Transverse colon (tissue), 4 donors: ENCODE results near the gene ANXA6. TPM values are rescaled to one million over a fixed set of nuclear protein-coding genes. Genes with fewer than 3 reads are reported as not detected.

Experiments
- DNase-seq: peaks from one replicate; pipeline ENCODE4 v3.0.0-alpha.2; 2019
- H3K27ac ChIP-seq, 4 donors: fragments of 200-600 bp; sonication (generic); 2 replicates each; pipeline ENCODE4 v1.5.1; 2016 to 2018; ENCODE audit warnings: inconsistent platforms in 4 of 4
- H3K27me3 ChIP-seq: fragments of 200-600 bp; sonication (generic); 2 replicates; pipeline ENCODE4 v1.5.1; 2017; ENCODE audit warnings: inconsistent platforms
- H3K36me3 ChIP-seq, 4 donors: fragments of 200-600 bp; sonication (generic); 2 replicates each; pipeline ENCODE4 v1.5.1; 2017 to 2019; ENCODE audit warnings: inconsistent platforms in 4 of 4
- H3K4me1 ChIP-seq, 4 donors: fragments of 200-600 bp; sonication (generic); 2 replicates each; pipeline ENCODE4 v1.5.1; 2017 to 2020; ENCODE audit warnings: inconsistent platforms in 4 of 4
- H3K4me3 ChIP-seq, 4 donors: fragments of 200-600 bp; sonication (generic); 1 replicate in 1 of 4; 2 replicates in 3 of 4; pipeline versions ENCODE4 v1.5.1 to v1.6.1; 2017 to 2019; ENCODE audit warnings: inconsistent platforms in 4 of 4
- H3K9me3 ChIP-seq, 2 donors: fragments of 200-600 bp; sonication (generic); 2 replicates each; pipeline ENCODE4 v1.5.1; 2017 to 2019; ENCODE audit warnings: inconsistent platforms in 2 of 2
- CTCF ChIP-seq, 5 experiments: fragments of 200-600 bp in 3 of 5; fragments of 450-650 bp in 2 of 5; sonication (generic) in 3 of 5; IDR thresholded peaks; 1 replicate in 2 of 5; 2 replicates in 3 of 5; pipeline ENCODE4 v1.5.1; 2016 to 2017; ENCODE audit warnings: antibody characterized with exemption in 5 of 5, inconsistent platforms in 3 of 5, mild to moderate bottlenecking in 2 of 5, moderate library complexity in 1 of 5
- EP300 ChIP-seq: sonication (generic); formaldehyde crosslinking; IDR thresholded peaks from one replicate; pipeline ENCODE4 v1.6.1; 2017; ENCODE audit warnings: antibody characterized with exemption, low read depth
- POLR2A ChIP-seq: fragments of 450-650 bp; IDR thresholded peaks from one replicate; pipeline ENCODE4 v1.6.1; 2016; ENCODE audit warnings: antibody characterized with exemption, mild to moderate bottlenecking, moderate library complexity
- POLR2AphosphoS5 ChIP-seq, 3 donors: sonication (generic); formaldehyde crosslinking; IDR thresholded peaks; one replicate each; pipeline ENCODE4 v1.6.1; 2016; ENCODE audit warnings: antibody characterized with exemption in 3 of 3
- WGBS, 2 donors: methylation state at CpG; one replicate each; pipeline ENCODE4 v1.1.5; 2018; ENCODE audit warnings: low coverage in 1 of 2; 5-methylcytosine and 5-hydroxymethylcytosine counted together
- in situ Hi-C, 4 donors: fragments of 200-750 bp; cut with MboI; loops; one replicate each; pipeline versions ENCODE4 v1.15.0 to v1.15.1; 2017; ENCODE audit warnings: low sequenced_read_pairs in 3 of 4, low pct_ligation_motif_present in 1 of 4, low pct_unique_long_range_greater_than_20kb in 1 of 4
- intact Hi-C: fragments of 100-400 bp; cut with DNase I; formaldehyde crosslinking; loops from one replicate; pipeline ENCODE4 v1.15.1; 2023; ENCODE audit warnings: low total_unique reads
- total RNA-seq, 4 donors: library from RNA; depleted of rRNA; stranded (reverse); fragments of >200 nt; gene quantifications; one replicate each; pipeline ENCODE4 v1.1.0, GENCODE V29; 2016

The ANXA6 gene
- total RNA-seq, 4 donors from 2014 or later, result 19.1 to 79.0 (median 55.3) TPM

- Histone ChIP-seq H3K27me3 (peaks cover 13% of the 10 kb centered on the region), H3K4me1 (peaks cover 37 to 74% (median 52%) of the 10 kb centered on the region in 4 donors), H3K36me3 (no peaks in the 10 kb centered on the region), H3K27ac (peak overlapping the region; percentile 86 to 90 (median 88)), H3K9me3 (no peaks in the 10 kb centered on the region), H3K4me3 (peak overlapping the region; percentile 2 to 77 (median 64))
- WGBS, 2 donors, result 36 to 40% methylated on average over 4 to 9 of the region's 9 CpGs
- in situ Hi-C loops, result no loop called here
- DNase-seq, result peak; percentile 55
- intact Hi-C loops, result no loop called here
- TF ChIP-seq POLR2A, result no peak
- TF ChIP-seq CTCF (IDR thresholded peaks at IDR 0.05), result no peak
- no peak for TF ChIP-seq EP300
- TF ChIP-seq POLR2AphosphoS5 (IDR thresholded peaks at IDR 0.05), result no peak
Observed at GRCh38 chr5:151154931-151155774, 2.4 kb downstream of the ANXA6 start.

- no peak overlapping the region for H3K4me3 ChIP-seq
- peaks cover 13% of the 10 kb centered on the region for H3K27me3 ChIP-seq
- no peaks in the 10 kb centered on the region for H3K9me3 ChIP-seq
- no peak for DNase-seq
- no peak for TF ChIP-seq POLR2AphosphoS5 (IDR thresholded peaks at IDR 0.05)
- no peak for TF ChIP-seq CTCF (IDR thresholded peaks at IDR 0.05)
- TF ChIP-seq EP300, result no peak
- TF ChIP-seq POLR2A, result no peak
- H3K36me3 ChIP-seq, result no peaks in the 10 kb centered on the region
- peaks cover 43 to 85% (median 57%) of the 10 kb centered on the region in 4 donors for H3K4me1 ChIP-seq
- in situ Hi-C loops, result no loop called here
- peak overlapping the region; percentile 86 to 90 (median 88) for H3K27ac ChIP-seq
- WGBS, 2 donors, result 70 to 92% methylated on average over 1 to 3 of the region's 3 CpGs
- intact Hi-C loops, result no loop called here
Observed at GRCh38 chr5:151153766-151154272, 3.8 kb downstream of the ANXA6 start.

GRCh38 chr5:151153300-151153699 is 4.3 kb downstream of the ANXA6 start:
- no peak for TF ChIP-seq CTCF (IDR thresholded peaks at IDR 0.05)
- no peak for TF ChIP-seq POLR2AphosphoS5 (IDR thresholded peaks at IDR 0.05)
- no peak for TF ChIP-seq EP300
- no peak for TF ChIP-seq POLR2A
- no peak for DNase-seq
- Histone ChIP-seq H3K4me1 (peaks cover 42 to 80% (median 55%) of the 10 kb centered on the region in 4 donors), H3K36me3 (no peaks in the 10 kb centered on the region), H3K27me3 (peaks cover 11% of the 10 kb centered on the region), H3K9me3 (no peaks in the 10 kb centered on the region), H3K27ac (peak overlapping the region; percentile 86 to 90 (median 88)), H3K4me3 (no peak overlapping the region)
- 70% methylated on average over 3 of the region's 3 CpGs; no CpG with 5 or more reads in 1 of the 2 donors for WGBS, 2 donors
- intact Hi-C loops (no loop called here), in situ Hi-C loops (no loop called here)

GRCh38 chr5:151151793-151152192 is 5.8 kb downstream of the ANXA6 start:
- in situ Hi-C loops, result no loop called here
- Histone ChIP-seq H3K4me1 (peaks cover 36 to 71% (median 51%) of the 10 kb centered on the region in 4 donors), H3K4me3 (no peak overlapping the region), H3K27ac (peak overlapping the region; percentile 86 to 90 (median 88)), H3K9me3 (no peaks in the 10 kb centered on the region), H3K27me3 (no peaks in the 10 kb centered on the region), H3K36me3 (no peaks in the 10 kb centered on the region)
- TF ChIP-seq POLR2A (no peak), EP300 (no peak), POLR2AphosphoS5 (IDR thresholded peaks at IDR 0.05) (no peak), CTCF (IDR thresholded peaks at IDR 0.05) (no peak)
- peak; percentile 30 for DNase-seq
- intact Hi-C loops, result no loop called here
- WGBS, 2 donors, result 37 to 47% methylated on average over 3 to 5 of the region's 5 CpGs
